HG03439 (cell line): ENCODE data around the gene NUDT19.
"Not testable (repeated sequence)": the region's sequence is repeated elsewhere in the genome, so short reads cannot be mapped to it uniquely, and the experiment has no call there.

Experiments used
- ATAC-seq: cut with Tn5 transposase; IDR thresholded peaks from one replicate; pipeline ENCODE4 v1.9.1; 2021; ENCODE audit warnings: mild to moderate bottlenecking, moderate library complexity; ENCODE audit not compliant: unreplicated experiment

Gene NUDT19

GRCh38 chr19:32691291-32691951 is at the start of gene NUDT19:
Gene NUDT19 (plus strand): TSS chr19:32691821. CDS start chr19:32691961, 140 bp downstream.
- ATAC-seq = peak; percentile 90

GRCh38 chr19:32642771-32643170 is 48.9 kb upstream of the NUDT19 start:
- ATAC-seq = no peak

- ATAC-seq = no peak
Observed at GRCh38 chr19:32646556-32646955, 45.1 kb upstream of the NUDT19 start.

- no peak for ATAC-seq
Observed at GRCh38 chr19:32647361-32647760, 44.3 kb upstream of the NUDT19 start.

- no peak for ATAC-seq
Observed at GRCh38 chr19:32649751-32650150, 41.9 kb upstream of the NUDT19 start.

GRCh38 chr19:32650671-32651070 is 41.0 kb upstream of the NUDT19 start:
- no peak for ATAC-seq

GRCh38 chr19:32651729-32652140 is 39.9 kb upstream of the NUDT19 start:
- ATAC-seq = no peak

GRCh38 chr19:32652331-32652730 is 39.3 kb upstream of the NUDT19 start:
- not testable (repeated sequence) for ATAC-seq

GRCh38 chr19:32652894-32653598 is 38.6 kb upstream of the NUDT19 start:
- ATAC-seq = no peak

- no peak for ATAC-seq
Observed at GRCh38 chr19:32653599-32653915, 38.1 kb upstream of the NUDT19 start.

GRCh38 chr19:32656379-32656778 is 35.2 kb upstream of the NUDT19 start:
- not testable (repeated sequence) for ATAC-seq

- ATAC-seq = no peak
Observed at GRCh38 chr19:32658075-32658474, 33.5 kb upstream of the NUDT19 start.

- no peak for ATAC-seq
Observed at GRCh38 chr19:32658527-32658926, 33.1 kb upstream of the NUDT19 start.

- ATAC-seq = no peak
Observed at GRCh38 chr19:32661318-32661717, 30.3 kb upstream of the NUDT19 start.

- no peak for ATAC-seq
Observed at GRCh38 chr19:32662186-32662585, 29.4 kb upstream of the NUDT19 start.

GRCh38 chr19:32666084-32666483 is 25.5 kb upstream of the NUDT19 start:
- ATAC-seq = no peak

- ATAC-seq = no peak
Observed at GRCh38 chr19:32669310-32669709, 22.3 kb upstream of the NUDT19 start.

- no peak for ATAC-seq
Observed at GRCh38 chr19:32671883-32672593, 19.6 kb upstream of the NUDT19 start.

GRCh38 chr19:32672841-32673240 is 18.8 kb upstream of the NUDT19 start:
- ATAC-seq = no peak

- ATAC-seq = no peak
Observed at GRCh38 chr19:32673573-32673972, 18.0 kb upstream of the NUDT19 start.

- ATAC-seq = no peak
Observed at GRCh38 chr19:32674153-32674930, 17.3 kb upstream of the NUDT19 start.
